CD4-positive, alpha-beta T cell (primary cell): Measurements from ENCODE around the gene ACVR1. TPM values are rescaled to one million over a fixed set of nuclear protein-coding genes. Genes with fewer than 3 reads are reported as not detected.

Experiments
- ATAC-seq: fragments of 200-7000 bp; cut with Tn5 transposase; one replicate; pipeline ENCODE4 v1.10.0; 2022; ENCODE audit warnings: mild to moderate bottlenecking; ENCODE audit not compliant: poor library complexity
- CTCF ChIA-PET: fragments of 350-600 bp; sonication (Branson Sonifier 250); formaldehyde crosslinking; loops from one replicate; lab custom pipeline; 2021; ENCODE audit warnings: antibody characterized with exemption, inconsistent platforms; lab: Charles Lee
- POLR2A ChIA-PET: fragments of 350-600 bp; sonication (Branson Sonifier 250); formaldehyde crosslinking; loops from one replicate; lab custom pipeline; 2021; ENCODE audit warnings: antibody characterized with exemption, inconsistent platforms; lab: Charles Lee
- DNase-seq, 14 experiments: peaks; one replicate each; pipeline ENCODE4 v3.0.0-alpha.2; 2013 to 2020; ENCODE audit warnings: mixed read lengths in 2 of 14
- H3K27ac ChIP-seq, 2 donors: one replicate each; pipeline versions ENCODE4 v1.5.1 to v1.7.0; 2013; ENCODE audit warnings: low read length in 2 of 2, low read depth in 1 of 2, mild to moderate bottlenecking in 1 of 2
- H3K27me3 ChIP-seq, 2 experiments: 1 replicate in 1 of 2; 2 replicates in 1 of 2; pipeline versions ENCODE4 v1.6.1 to v1.7.0; 2013; ENCODE audit warnings: low read length in 2 of 2, control low read depth in 1 of 2, mild to moderate bottlenecking in 1 of 2, moderate library complexity in 1 of 2; ENCODE audit not compliant: insufficient read depth in 2 of 2, control insufficient read depth in 1 of 2
- H3K36me3 ChIP-seq: one replicate; pipeline ENCODE4 v1.6.1; 2013; ENCODE audit warnings: low read length, control low read depth; ENCODE audit not compliant: insufficient read depth
- H3K4me1 ChIP-seq: one replicate; pipeline ENCODE4 v1.6.1; 2013; ENCODE audit warnings: low read length, control low read depth; ENCODE audit not compliant: insufficient read depth
- H3K4me3 ChIP-seq: one replicate; pipeline ENCODE4 v1.5.1; 2013; ENCODE audit warnings: mild to moderate bottlenecking, low read length, moderate library complexity
- H3K9me3 ChIP-seq, 2 experiments: 1 replicate in 1 of 2; 2 replicates in 1 of 2; pipeline versions ENCODE4 v1.6.1 to v1.7.0; 2013; ENCODE audit warnings: low read length in 2 of 2, mild to moderate bottlenecking in 2 of 2, control low read depth in 1 of 2, moderate library complexity in 1 of 2; ENCODE audit not compliant: control insufficient read depth in 1 of 2, insufficient read depth in 1 of 2
- H3K27ac Mint-ChIP-seq: one replicate; pipeline ENCODE4 v1.8.0; 2020; ENCODE audit warnings: mixed read lengths
- H3K27me3 Mint-ChIP-seq: one replicate; pipeline ENCODE4 v1.8.0; 2021; ENCODE audit warnings: mixed read lengths
- H3K36me3 Mint-ChIP-seq: one replicate; pipeline ENCODE4 v1.8.0; 2021; ENCODE audit warnings: low read depth, mixed read lengths
- H3K4me1 Mint-ChIP-seq: one replicate; pipeline ENCODE4 v1.8.0; 2021; ENCODE audit warnings: low read depth, mixed read lengths
- H3K4me3 Mint-ChIP-seq: one replicate; pipeline ENCODE4 v1.8.0; 2020; ENCODE audit warnings: mild to moderate bottlenecking, mixed read lengths
- H3K9me3 Mint-ChIP-seq: one replicate; pipeline ENCODE4 v1.8.0; 2020; ENCODE audit warnings: mixed read lengths
- intact Hi-C, 2 experiments: fragments of 100-400 bp; cut with DNase I in 1 of 2; cut with micrococcal nuclease in 1 of 2; formaldehyde crosslinking; loops; one replicate each; pipeline versions ENCODE4 v1.15.1 to v1.9.0; 2023 to 2025; cut with DNase I, micrococcal nuclease
- total RNA-seq, 174 experiments: library from RNA in 2 of 174; stranded (reverse) in 2 of 174; gene quantifications; one replicate each; pipeline ENCODE4 v1.2.3 and lab custom pipeline; 2021 to 2026
- TF ChIP-seq, protein P1 (sequence below): fragments of 200-600 bp; IDR thresholded peaks from one replicate; pipeline ENCODE4 v1.8.0; 2022; ENCODE audit warnings: antibody characterized with exemption, mild to moderate bottlenecking

ACVR1 gene
- total RNA-seq, 2 experiments from 2014 or later, result 14.3 to 16.7 TPM

DNA sequence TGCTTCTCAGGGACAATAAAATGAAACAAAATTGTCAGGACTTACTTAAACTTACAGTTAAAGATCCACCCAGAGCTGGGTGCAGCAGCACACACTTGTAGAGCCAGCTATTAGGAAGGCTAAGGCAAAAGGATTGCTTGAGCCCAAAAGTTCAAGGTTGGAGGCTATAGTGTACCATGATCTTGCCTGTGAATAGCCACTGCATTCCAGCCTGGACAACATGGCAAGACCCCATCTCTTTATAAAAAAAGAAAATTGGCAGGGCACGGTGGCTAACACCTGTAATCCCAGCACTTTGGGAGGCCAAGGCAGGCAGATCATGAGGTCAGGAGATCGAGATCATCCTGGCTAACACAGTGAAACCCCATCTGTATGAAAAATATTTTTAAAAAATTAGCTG lies 34.6 kb downstream of the ACVR1 start:
- H3K27me3 Mint-ChIP-seq, result no peaks in the 10 kb centered on the region
- DNase-seq (no peak), ATAC-seq (no peak)
- H3K4me3 Mint-ChIP-seq, result no peak overlapping the region
- Histone ChIP-seq H3K27ac (no peak overlapping the region), H3K27me3 (no peaks in the 10 kb centered on the region), H3K36me3 (no peaks in the 10 kb centered on the region), H3K9me3 (no peaks in the 10 kb centered on the region), H3K4me1 (peaks cover 7% of the 10 kb centered on the region), H3K4me3 (no peak overlapping the region)
- peaks cover 48% of the 10 kb centered on the region for H3K4me1 Mint-ChIP-seq
- CTCF ChIA-PET, result no interaction called here
- H3K9me3 Mint-ChIP-seq, result no peaks in the 10 kb centered on the region
- intact Hi-C loops, result no loop called here
- peaks cover 35% of the 10 kb centered on the region for H3K36me3 Mint-ChIP-seq
- no peak overlapping the region for H3K27ac Mint-ChIP-seq
- TF ChIP-seq, protein P1, sequence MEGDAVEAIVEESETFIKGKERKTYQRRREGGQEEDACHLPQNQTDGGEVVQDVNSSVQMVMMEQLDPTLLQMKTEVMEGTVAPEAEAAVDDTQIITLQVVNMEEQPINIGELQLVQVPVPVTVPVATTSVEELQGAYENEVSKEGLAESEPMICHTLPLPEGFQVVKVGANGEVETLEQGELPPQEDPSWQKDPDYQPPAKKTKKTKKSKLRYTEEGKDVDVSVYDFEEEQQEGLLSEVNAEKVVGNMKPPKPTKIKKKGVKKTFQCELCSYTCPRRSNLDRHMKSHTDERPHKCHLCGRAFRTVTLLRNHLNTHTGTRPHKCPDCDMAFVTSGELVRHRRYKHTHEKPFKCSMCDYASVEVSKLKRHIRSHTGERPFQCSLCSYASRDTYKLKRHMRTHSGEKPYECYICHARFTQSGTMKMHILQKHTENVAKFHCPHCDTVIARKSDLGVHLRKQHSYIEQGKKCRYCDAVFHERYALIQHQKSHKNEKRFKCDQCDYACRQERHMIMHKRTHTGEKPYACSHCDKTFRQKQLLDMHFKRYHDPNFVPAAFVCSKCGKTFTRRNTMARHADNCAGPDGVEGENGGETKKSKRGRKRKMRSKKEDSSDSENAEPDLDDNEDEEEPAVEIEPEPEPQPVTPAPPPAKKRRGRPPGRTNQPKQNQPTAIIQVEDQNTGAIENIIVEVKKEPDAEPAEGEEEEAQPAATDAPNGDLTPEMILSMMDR, result no peak
- POLR2A ChIA-PET, result no interaction called here

DNA sequence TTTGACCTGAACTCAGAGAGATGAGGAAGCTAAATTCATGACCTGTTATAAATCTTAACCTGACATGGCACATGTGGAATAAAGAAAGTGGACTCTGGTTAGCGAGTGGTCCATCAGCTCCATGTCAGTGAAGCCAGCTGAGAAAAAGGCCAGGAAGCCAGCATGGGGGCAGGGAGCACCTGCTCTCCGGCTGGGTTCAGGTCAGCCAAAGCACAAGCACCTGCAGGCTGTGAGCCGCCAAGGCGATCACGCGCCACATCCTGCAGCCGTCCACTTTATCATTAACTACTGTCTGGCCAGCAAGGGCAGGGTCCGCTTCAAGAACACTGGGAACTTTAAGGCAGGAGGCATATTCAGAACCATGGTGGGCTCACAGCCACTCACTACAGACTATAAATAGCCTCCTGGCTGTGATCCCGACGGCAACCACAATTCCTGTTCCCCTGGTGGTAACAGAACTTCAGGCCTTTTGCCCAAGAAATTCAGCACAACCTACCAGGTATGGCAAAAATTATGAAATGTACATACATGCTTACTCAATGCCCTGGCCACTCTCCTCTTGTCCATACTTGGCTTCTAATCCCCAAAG lies 35.5 kb downstream of the ACVR1 start:
- H3K4me1 Mint-ChIP-seq, result peaks cover 50% of the 10 kb centered on the region
- no peaks in the 10 kb centered on the region for H3K36me3 ChIP-seq
- H3K27ac Mint-ChIP-seq, result no peak overlapping the region

GRCh38 chr2:157839822-157840221 lies 36.3 kb downstream of the ACVR1 start:
- CTCF ChIA-PET, result no interaction called here

More for the DNA sequence above, 35.5 kb downstream of the ACVR1 start:
- Mint-ChIP-seq H3K27me3 (no peaks in the 10 kb centered on the region), H3K36me3 (peaks cover 32% of the 10 kb centered on the region), H3K9me3 (no peaks in the 10 kb centered on the region), H3K4me3 (no peak overlapping the region)
- Histone ChIP-seq H3K9me3 (no peaks in the 10 kb centered on the region), H3K4me1 (peaks cover 7% of the 10 kb centered on the region), H3K27ac (no peak overlapping the region), H3K27me3 (no peaks in the 10 kb centered on the region), H3K4me3 (no peak overlapping the region)
- intact Hi-C loops, result no loop called here
- TF ChIP-seq, protein P1, result no peak
- ATAC-seq (no peak), DNase-seq (no peak)
- POLR2A ChIA-PET, result interaction anchor here (0.6 kb wide), 1 partner anchor 57 kb away, joined by 3 read pairs; no protein-coding TSS in a partner anchor
- CTCF ChIA-PET, result no interaction called here

More at GRCh38 chr2:157839822-157840221, 36.3 kb downstream of the ACVR1 start:
- Mint-ChIP-seq H3K27me3 (no peaks in the 10 kb centered on the region), H3K36me3 (peaks cover 26% of the 10 kb centered on the region), H3K9me3 (no peaks in the 10 kb centered on the region), H3K27ac (no peak overlapping the region), H3K4me3 (no peak overlapping the region), H3K4me1 (peaks cover 55% of the 10 kb centered on the region)
- ATAC-seq (no peak), DNase-seq (no peak)
- Histone ChIP-seq H3K9me3 (no peaks in the 10 kb centered on the region), H3K4me3 (no peak overlapping the region), H3K36me3 (no peaks in the 10 kb centered on the region), H3K27me3 (no peaks in the 10 kb centered on the region), H3K27ac (no peak overlapping the region), H3K4me1 (peaks cover 7% of the 10 kb centered on the region)
- intact Hi-C loops, result no loop called here
- POLR2A ChIA-PET, result no interaction called here
- TF ChIP-seq, protein P1, result no peak
